Stimulated activated CD8-positive, alpha-beta memory T cell treated with anti-CD3 and anti-CD28 coated beads, Interleukin-7, amount 100 ng/mL, for 24 hours (primary cell): ENCODE results near the gene IFNL3.

Experiments used
- DNase-seq: peaks from one replicate; pipeline ENCODE4 v3.0.0-alpha.2; 2020; ENCODE audit warnings: low read depth

IFNL3 gene

GRCh38 chr19:39193803-39194202 is 51.0 kb downstream of the IFNL3 start:
- no peak for DNase-seq
